ENCODE data around the gene YWHAQ. TPM values are rescaled to one million over a fixed set of nuclear protein-coding genes. Genes with fewer than 3 reads are reported as not detected.

Gene YWHAQ
- total RNA-seq, 1 donor from 2014 or later: 284 TPM

DNA sequence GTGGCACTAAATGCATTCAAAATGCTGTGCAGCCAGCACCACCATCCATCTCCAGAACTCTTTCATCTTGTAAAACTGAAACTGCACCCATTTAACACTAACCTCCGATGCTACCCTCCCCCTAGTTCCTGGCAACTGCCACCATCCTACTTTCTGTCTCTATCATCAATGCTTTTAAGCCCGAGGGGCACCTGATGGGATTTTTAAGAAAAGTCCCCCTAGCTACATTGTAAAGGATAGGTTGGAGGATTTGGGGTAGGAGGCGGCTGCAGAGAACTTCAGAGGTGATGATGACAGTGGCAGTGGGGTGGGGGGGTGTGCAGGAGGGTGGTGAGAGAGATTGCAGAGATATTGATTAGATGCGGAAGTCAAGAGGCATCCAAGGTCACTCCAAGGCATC lies 10.8 kb upstream of the YWHAQ start:
- TF ChIP-seq, protein P1, sequence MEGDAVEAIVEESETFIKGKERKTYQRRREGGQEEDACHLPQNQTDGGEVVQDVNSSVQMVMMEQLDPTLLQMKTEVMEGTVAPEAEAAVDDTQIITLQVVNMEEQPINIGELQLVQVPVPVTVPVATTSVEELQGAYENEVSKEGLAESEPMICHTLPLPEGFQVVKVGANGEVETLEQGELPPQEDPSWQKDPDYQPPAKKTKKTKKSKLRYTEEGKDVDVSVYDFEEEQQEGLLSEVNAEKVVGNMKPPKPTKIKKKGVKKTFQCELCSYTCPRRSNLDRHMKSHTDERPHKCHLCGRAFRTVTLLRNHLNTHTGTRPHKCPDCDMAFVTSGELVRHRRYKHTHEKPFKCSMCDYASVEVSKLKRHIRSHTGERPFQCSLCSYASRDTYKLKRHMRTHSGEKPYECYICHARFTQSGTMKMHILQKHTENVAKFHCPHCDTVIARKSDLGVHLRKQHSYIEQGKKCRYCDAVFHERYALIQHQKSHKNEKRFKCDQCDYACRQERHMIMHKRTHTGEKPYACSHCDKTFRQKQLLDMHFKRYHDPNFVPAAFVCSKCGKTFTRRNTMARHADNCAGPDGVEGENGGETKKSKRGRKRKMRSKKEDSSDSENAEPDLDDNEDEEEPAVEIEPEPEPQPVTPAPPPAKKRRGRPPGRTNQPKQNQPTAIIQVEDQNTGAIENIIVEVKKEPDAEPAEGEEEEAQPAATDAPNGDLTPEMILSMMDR (IDR thresholded peaks at IDR 0.05; ENCODE audit: insufficient read depth, low read length, poor library complexity, severe bottlenecking): no peak
- no peak overlapping the region for H3K4me3 ChIP-seq (ENCODE audit: low read depth, low read length)
- no peaks in the 10 kb centered on the region for H3K36me3 ChIP-seq (ENCODE audit: control insufficient read depth, insufficient read depth, low read length)
- no peak for DNase-seq (ENCODE audit: low read depth)
- no peaks in the 10 kb centered on the region for H3K27me3 ChIP-seq (ENCODE audit: control insufficient read depth, insufficient read depth, low read length)

DNA sequence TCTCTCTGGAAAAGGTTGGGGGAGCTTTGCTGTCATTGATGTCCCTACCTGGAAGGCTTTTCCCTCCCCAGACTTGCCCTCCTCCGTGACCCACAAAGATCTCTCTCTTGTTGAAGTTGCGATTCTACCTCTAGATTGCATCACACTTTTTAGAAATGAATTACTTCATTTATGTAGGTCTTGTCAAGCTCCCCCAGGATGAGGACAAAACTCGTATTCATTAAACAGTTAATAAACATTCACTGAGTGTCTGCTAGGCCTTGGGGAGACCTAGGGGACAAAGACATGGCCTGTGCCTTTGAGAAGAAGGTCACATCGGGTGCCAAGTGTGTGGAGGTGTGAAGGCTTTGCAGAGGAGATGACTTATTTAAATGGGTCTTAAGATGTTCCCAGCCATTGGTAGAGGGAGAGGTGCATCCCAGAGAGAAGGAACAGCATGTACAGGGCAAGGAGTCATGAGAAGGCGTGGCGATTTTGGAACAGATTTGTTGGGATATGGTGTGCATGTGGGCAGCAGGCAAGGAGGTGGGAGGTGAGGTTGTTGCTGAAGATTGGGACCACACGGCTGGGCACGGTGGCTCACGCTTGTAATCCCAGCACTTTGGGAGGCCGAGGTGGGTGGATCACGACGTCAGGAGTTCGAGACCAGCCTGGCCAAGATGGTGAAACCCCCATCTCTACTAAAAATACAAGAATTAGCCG lies 9.8 kb upstream of the YWHAQ start:
- H3K4me3 ChIP-seq (ENCODE audit: low read depth, low read length): no peak overlapping the region
- TF ChIP-seq, protein P1 (IDR thresholded peaks at IDR 0.05; ENCODE audit: insufficient read depth, low read length, poor library complexity, severe bottlenecking): no peak
- no peaks in the 10 kb centered on the region for H3K27me3 ChIP-seq (ENCODE audit: control insufficient read depth, insufficient read depth, low read length)
- H3K36me3 ChIP-seq (ENCODE audit: control insufficient read depth, insufficient read depth, low read length): no peaks in the 10 kb centered on the region
- no peak for DNase-seq (ENCODE audit: low read depth)

DNA sequence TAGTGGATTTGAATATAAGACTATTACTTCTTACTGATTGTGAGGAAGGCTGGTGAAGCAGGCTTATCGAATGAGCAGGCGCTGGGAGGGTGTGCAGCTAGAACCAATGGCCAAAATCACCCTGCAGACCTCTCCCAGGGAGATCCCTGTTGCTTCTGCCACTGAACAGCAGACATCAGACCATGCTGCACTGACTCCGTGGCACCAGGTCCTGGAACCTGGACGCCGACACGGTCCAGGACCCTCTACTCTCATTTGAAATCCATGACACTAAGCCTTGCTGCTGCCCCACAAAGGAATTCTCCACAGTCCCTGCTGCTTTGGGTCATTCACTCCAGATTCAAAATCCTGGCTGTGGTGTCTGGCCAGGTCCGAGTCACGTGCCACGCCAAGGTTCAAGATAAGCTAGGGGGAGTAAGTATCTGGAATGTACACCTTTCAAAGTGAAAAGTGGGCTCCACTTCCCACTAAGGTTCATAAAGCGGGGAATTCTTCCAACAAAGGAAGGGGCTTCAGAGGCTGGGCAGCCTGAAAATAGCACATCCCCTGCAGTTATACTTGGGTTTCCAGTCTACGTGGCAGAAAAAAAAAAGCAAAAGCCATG lies 9.0 kb upstream of the YWHAQ start:
- Histone ChIP-seq H3K4me3 (ENCODE audit: low read depth, low read length) (no peak overlapping the region), H3K27me3 (ENCODE audit: control insufficient read depth, insufficient read depth, low read length) (no peaks in the 10 kb centered on the region), H3K36me3 (ENCODE audit: control insufficient read depth, insufficient read depth, low read length) (no peaks in the 10 kb centered on the region)
- TF ChIP-seq, protein P1 (IDR thresholded peaks at IDR 0.05; ENCODE audit: insufficient read depth, low read length, poor library complexity, severe bottlenecking): no peak
- DNase-seq (ENCODE audit: low read depth): no peak

DNA sequence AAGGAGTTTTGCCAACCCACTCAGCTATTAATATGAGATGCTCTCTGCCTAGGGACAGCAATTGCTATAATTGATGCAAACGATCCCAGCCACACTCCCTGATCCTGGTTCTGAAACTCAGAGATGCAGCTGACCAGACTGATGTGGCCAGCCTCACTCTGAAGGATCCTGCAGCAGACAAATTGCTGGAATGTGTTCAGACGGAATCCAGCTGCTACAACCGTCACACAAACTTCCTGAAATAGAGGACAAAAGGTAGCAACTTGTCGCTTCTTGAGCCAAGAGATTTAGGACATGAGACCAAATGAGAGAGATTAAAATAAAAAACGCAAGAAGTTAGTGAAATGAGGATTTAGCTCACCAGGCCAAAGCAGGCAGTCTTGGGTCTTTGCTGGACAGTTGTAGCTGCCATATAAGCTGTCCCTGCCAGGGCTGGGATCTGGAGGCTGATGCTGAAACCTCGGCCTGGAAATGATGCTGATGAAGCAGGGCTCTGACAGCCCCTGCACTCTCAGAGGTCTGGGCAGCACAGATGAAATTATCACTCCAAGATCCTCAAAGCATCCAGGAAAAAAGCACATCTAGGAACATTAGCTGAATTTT lies 8.3 kb upstream of the YWHAQ start:
- Histone ChIP-seq H3K4me3 (ENCODE audit: low read depth, low read length) (no peak overlapping the region), H3K27me3 (ENCODE audit: control insufficient read depth, insufficient read depth, low read length) (no peaks in the 10 kb centered on the region), H3K36me3 (ENCODE audit: control insufficient read depth, insufficient read depth, low read length) (no peaks in the 10 kb centered on the region)
- TF ChIP-seq, protein P1 (IDR thresholded peaks at IDR 0.05; ENCODE audit: insufficient read depth, low read length, poor library complexity, severe bottlenecking): no peak
- DNase-seq (ENCODE audit: low read depth): no peak

DNA sequence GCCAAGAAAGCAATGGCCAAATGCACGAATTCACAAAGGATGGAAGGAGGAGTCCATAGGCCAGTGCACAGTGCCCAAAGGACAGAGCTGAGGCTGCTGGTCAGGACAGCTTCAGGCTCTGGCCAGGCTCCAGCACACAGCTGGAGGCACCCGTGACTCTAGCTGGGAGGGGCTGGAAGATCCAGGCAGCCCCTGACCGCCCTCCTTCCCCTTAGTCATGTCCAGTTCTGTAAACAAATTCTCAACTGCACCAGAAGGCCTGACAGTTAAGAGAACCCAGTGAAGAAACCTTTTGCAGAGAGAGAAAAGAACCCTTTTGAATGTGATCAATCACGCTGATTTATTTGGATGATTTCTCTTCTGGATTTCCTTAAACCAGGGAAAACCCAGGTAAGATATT lies 7.7 kb upstream of the YWHAQ start:
- TF ChIP-seq, protein P1 (IDR thresholded peaks at IDR 0.05; ENCODE audit: insufficient read depth, low read length, poor library complexity, severe bottlenecking): no peak
- no peaks in the 10 kb centered on the region for H3K27me3 ChIP-seq (ENCODE audit: control insufficient read depth, insufficient read depth, low read length)
- peak; percentile 77 for DNase-seq (ENCODE audit: low read depth)
- H3K4me3 ChIP-seq (ENCODE audit: low read depth, low read length): no peak overlapping the region
- H3K36me3 ChIP-seq (ENCODE audit: control insufficient read depth, insufficient read depth, low read length): no peaks in the 10 kb centered on the region

All from kidney epithelial cell (primary cell).